SK-N-SH (cell line): Measurements from ENCODE around the gene ARID2. TPM values are rescaled to one million over a fixed set of nuclear protein-coding genes. Genes with fewer than 3 reads are reported as not detected.

Source experiments
- CTCF ChIA-PET: fragments of 300-600, 350-600 bp; formaldehyde crosslinking; extraction: SDS; loops from one replicate; lab custom pipeline; 2021; lab: Yijun Ruan, JAX
- POLR2A ChIA-PET: fragments of 350-600 bp; sonication (Branson Sonifier 250); formaldehyde crosslinking; extraction: SDS; loops from one replicate; lab custom pipeline; 2020; ENCODE audit warnings: antibody characterized with exemption, inconsistent platforms; lab: Yijun Ruan, JAX
- DNase-seq: peaks from one replicate; pipeline ENCODE4 v3.0.0; 2012
- H2AFZ ChIP-seq: fragments of 200-600 bp; sonication (generic); 2 replicates; pipeline ENCODE4 v1.8.1; 2016; ENCODE audit warnings: antibody characterized with exemption, mild to moderate bottlenecking, low read depth
- H3F3A ChIP-seq: fragments of 200-600 bp; sonication (generic); replicated peaks from 2 replicates; pipeline ENCODE3; 2016; ENCODE audit warnings: antibody characterized with exemption, mild to moderate bottlenecking; ENCODE audit not compliant: insufficient read depth
- H3K27ac ChIP-seq, 2 experiments: fragments of 200-500 bp in 1 of 2; fragments of 200-600 bp in 1 of 2; sonication (Bioruptor generic) in 1 of 2; sonication (generic), shearing (Covaris generic) in 1 of 2; 2 replicates each; pipeline versions ENCODE4 v1.5.1 to v1.6.1; 2014 to 2016; ENCODE audit warnings: low read depth in 2 of 2, inconsistent platforms in 1 of 2, low read length in 1 of 2, mild to moderate bottlenecking in 1 of 2, mixed read lengths in 1 of 2
- H3K27me3 ChIP-seq: fragments of 200-600 bp; sonication (generic), shearing (Covaris generic); 2 replicates; pipeline ENCODE4 v1.6.1; 2016; ENCODE audit warnings: mixed run types; ENCODE audit not compliant: insufficient read depth
- H3K36me3 ChIP-seq, 2 experiments: fragments of 200-500 bp in 1 of 2; fragments of 200-600 bp in 1 of 2; sonication (Bioruptor generic) in 1 of 2; sonication (generic) in 1 of 2; replicated peaks in 1 of 2; 2 replicates each; pipeline versions ENCODE3 to v1.5.1; 2014 to 2016; ENCODE audit warnings: low read length in 1 of 2, mild to moderate bottlenecking in 1 of 2; ENCODE audit not compliant: insufficient read depth in 2 of 2, control insufficient read depth in 1 of 2
- H3K4me1 ChIP-seq, 2 experiments: fragments of 200-500 bp in 1 of 2; fragments of 200-600 bp in 1 of 2; sonication (Bioruptor generic) in 1 of 2; sonication (generic), shearing (Covaris generic) in 1 of 2; 2 replicates each; pipeline versions ENCODE4 v1.5.1 to v1.6.1; 2014 to 2016; ENCODE audit warnings: low read depth in 1 of 2, low read length in 1 of 2, mixed run types in 1 of 2; ENCODE audit not compliant: insufficient read depth in 2 of 2, control insufficient read depth in 1 of 2
- H3K4me2 ChIP-seq: fragments of 200-600 bp; sonication (generic), shearing (Covaris generic); 2 replicates; pipeline ENCODE4 v1.6.1; 2017; ENCODE audit warnings: mixed run types
- H3K4me3 ChIP-seq, 2 experiments: fragments of 200-500 bp in 1 of 2; fragments of 200-600 bp in 1 of 2; sonication (Bioruptor generic) in 1 of 2; sonication (generic), shearing (Covaris generic) in 1 of 2; 2 replicates each; pipeline versions ENCODE4 v1.5.1 to v1.8.1; 2014 to 2016; ENCODE audit warnings: low read depth in 2 of 2, inconsistent platforms in 1 of 2, low read length in 1 of 2, mild to moderate bottlenecking in 1 of 2, mixed read lengths in 1 of 2, moderate library complexity in 1 of 2
- H3K79me2 ChIP-seq: fragments of 200-600 bp; sonication (generic); 2 replicates; pipeline ENCODE4 v1.8.1; 2017; ENCODE audit warnings: mild to moderate bottlenecking; ENCODE audit not compliant: insufficient read depth
- H3K9ac ChIP-seq: fragments of 200-600 bp; sonication (generic); 2 replicates; pipeline ENCODE4 v1.6.1; 2017; ENCODE audit warnings: mixed run types
- H3K9me2 ChIP-seq: fragments of 200-600 bp; sonication (generic); 2 replicates; pipeline ENCODE4 v1.6.1; 2017; ENCODE audit warnings: mixed run types
- H3K9me3 ChIP-seq: fragments of 200-600 bp; sonication (generic); 2 replicates; pipeline ENCODE4 v1.6.1; 2017; ENCODE audit warnings: mixed run types, mild to moderate bottlenecking, moderate library complexity
- H4K20me1 ChIP-seq: fragments of 200-600 bp; sonication (generic); 2 replicates; pipeline ENCODE4 v1.6.1; 2017; ENCODE audit warnings: mild to moderate bottlenecking, mixed run types; ENCODE audit not compliant: insufficient read depth
- CHD2 ChIP-seq: fragments of 150-350 bp; IDR thresholded peaks from 2 replicates; pipeline ENCODE4 v1.6.1; 2018; ENCODE audit warnings: low read length; ENCODE audit not compliant: partially characterized antibody
- CTCF ChIP-seq: fragments of 200-600 bp; sonication (generic); IDR thresholded peaks from 2 replicates; pipeline ENCODE4 v1.6.1; 2017; ENCODE audit warnings: antibody characterized with exemption, mild to moderate bottlenecking, moderate library complexity
- ELF1 ChIP-seq: IDR thresholded peaks from 2 replicates; pipeline ENCODE4 v1.4.0; 2012
- FOSL2 ChIP-seq: IDR thresholded peaks from 2 replicates; pipeline ENCODE4 v1.4.0; 2012; ENCODE audit warnings: low read depth, mild to moderate bottlenecking, moderate library complexity, borderline replicate concordance
- FOXJ3 ChIP-seq: sonication (generic); formaldehyde crosslinking; IDR thresholded peaks from 2 replicates; pipeline ENCODE4 v1.5.1; 2020; ENCODE audit warnings: mild to moderate bottlenecking, missing genetic modification reagents
- GABPA ChIP-seq: IDR thresholded peaks from 2 replicates; pipeline ENCODE4 v1.4.0; 2012; ENCODE audit warnings: low read depth, mild to moderate bottlenecking
- MXI1 ChIP-seq: IDR thresholded peaks from 2 replicates; pipeline ENCODE4 v1.6.1; 2012; ENCODE audit warnings: mild to moderate bottlenecking, low read depth, low read length, improper control_type of control experiment
- NFIC ChIP-seq: IDR thresholded peaks from 2 replicates; pipeline ENCODE4 v1.4.0; 2012; ENCODE audit warnings: borderline replicate concordance
- NRF1 ChIP-seq: IDR thresholded peaks from 2 replicates; pipeline ENCODE4 v1.6.1; 2012; ENCODE audit warnings: low read depth, mild to moderate bottlenecking, low read length
- PBX3 ChIP-seq: IDR thresholded peaks from 2 replicates; pipeline ENCODE4; 2012
- POLR2AphosphoS5 ChIP-seq: IDR thresholded peaks from 2 replicates; pipeline ENCODE4 v1.6.1; 2012; ENCODE audit warnings: low read depth, low read length
- RAD21 ChIP-seq: IDR thresholded peaks from 2 replicates; pipeline ENCODE4 v1.6.1; 2012; ENCODE audit warnings: mild to moderate bottlenecking, low read length
- RCOR1 ChIP-seq: fragments of 150-350 bp; IDR thresholded peaks from 2 replicates; pipeline ENCODE4 v1.6.1; 2017; ENCODE audit warnings: antibody characterized with exemption, low read length
- RFX5 ChIP-seq: IDR thresholded peaks from 2 replicates; pipeline ENCODE4 v1.6.1; 2012; ENCODE audit warnings: mild to moderate bottlenecking, improper control_type of control experiment, low read length
- RXRA ChIP-seq: IDR thresholded peaks from 2 replicates; pipeline ENCODE4 v1.4.0; 2012; ENCODE audit warnings: low read depth, mild to moderate bottlenecking, borderline replicate concordance
- SIN3A ChIP-seq: IDR thresholded peaks from 2 replicates; pipeline ENCODE4 v1.6.1; 2012; ENCODE audit warnings: low read depth, mild to moderate bottlenecking, low read length, moderate library complexity, borderline replicate concordance
- SMC3 ChIP-seq: IDR thresholded peaks from 2 replicates; pipeline ENCODE4 v1.6.1; 2012; ENCODE audit warnings: low read depth, low read length, improper control_type of control experiment
- TAF1 ChIP-seq: IDR thresholded peaks from 2 replicates; pipeline ENCODE4 v1.6.1; 2012; ENCODE audit warnings: low read depth, mild to moderate bottlenecking, low read length, moderate library complexity, borderline replicate concordance
- TEAD4 ChIP-seq: IDR thresholded peaks from 2 replicates; pipeline ENCODE4 v1.4.0; 2012; ENCODE audit warnings: mild to moderate bottlenecking, borderline replicate concordance; ENCODE audit not compliant: insufficient read depth
- YY1 ChIP-seq: IDR thresholded peaks from 2 replicates; pipeline ENCODE4 v1.4.0; 2012; ENCODE audit warnings: low read depth, mild to moderate bottlenecking
- WGBS: methylation state at CpG from one replicate; pipeline ENCODE4 v1.1.6; 2017; ENCODE audit warnings: low lambda C conversion rate; 5-methylcytosine and 5-hydroxymethylcytosine counted together
- polyA plus RNA-seq, 3 experiments: library from polyadenylated mRNA; depleted of rRNA; stranded (reverse); fragments of >200 nt; gene quantifications; 2 replicates each; pipeline ENCODE4 v1.2.3, GENCODE V29; 2012
- TF ChIP-seq, protein P1 (sequence below): IDR thresholded peaks from 2 replicates; pipeline ENCODE4 v1.6.1; 2012; ENCODE audit warnings: mild to moderate bottlenecking, low read depth, low read length, moderate library complexity
- TF ChIP-seq, protein P2 (sequence below): fragments of 150-350 bp; IDR thresholded peaks from 2 replicates; pipeline ENCODE4 v1.6.1; 2016; ENCODE audit warnings: mild to moderate bottlenecking, low read depth, low read length
- TF ChIP-seq, protein P3 (sequence below): IDR thresholded peaks from 2 replicates; pipeline ENCODE4 v1.4.0; 2012; ENCODE audit warnings: low read depth
- TF ChIP-seq, protein P4 (sequence below): IDR thresholded peaks from 2 replicates; pipeline ENCODE4 v1.4.0; 2012; ENCODE audit warnings: low read depth, borderline replicate concordance

Gene ARID2
- polyA plus RNA-seq, 1 of the 3 experiments (the other 2 are of a cell fraction): 5.9 TPM

DNA sequence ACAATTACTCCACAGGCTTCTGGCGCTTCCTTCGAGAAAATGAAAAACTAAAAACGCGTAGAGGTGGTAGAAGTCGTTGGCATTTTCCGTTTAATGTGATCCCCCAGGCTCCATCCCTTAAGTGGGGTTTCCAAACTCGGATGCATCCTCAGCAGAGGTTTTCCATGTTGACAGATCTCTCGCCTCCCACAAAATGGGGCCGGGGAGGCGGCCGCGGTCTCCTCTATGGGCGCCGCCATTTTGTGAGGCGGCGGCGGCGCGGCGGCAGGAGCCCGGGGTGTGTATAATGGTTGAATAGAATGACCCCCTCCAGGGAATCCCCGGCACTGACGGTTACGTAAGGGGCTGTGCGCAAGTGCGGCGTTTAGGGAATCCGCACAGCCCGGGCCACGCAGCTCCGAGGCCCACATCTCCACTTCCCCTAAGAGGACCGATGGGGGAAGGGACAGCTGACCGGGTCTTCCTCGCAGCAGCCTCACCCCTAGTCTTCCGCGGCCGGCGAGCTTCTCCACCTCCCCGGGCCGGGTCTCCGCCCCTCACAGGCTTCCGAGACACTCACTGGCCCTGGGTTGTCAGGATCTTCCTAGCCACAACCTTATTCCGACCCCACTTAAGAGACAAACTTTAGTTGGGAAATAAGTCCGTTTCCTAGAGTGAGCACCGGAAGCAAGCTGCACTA is 2.1 kb upstream of the ARID2 start:
- POLR2A ChIA-PET: interaction anchor here (1.1 to 2.7 kb wide), 4 partner anchors 12 to 512 kb away, joined by 3 to 8 read pairs (median 4); partner anchors contain the start of gene ANO6
- TF ChIP-seq FOSL2: 0 out of 2 replicates have a peak, but pooled peaks have one; percentile 12
- peak; percentile 42; the same call in 1 of the 2 replicates for TF ChIP-seq GABPA
- peak; percentile 99 for TF ChIP-seq YY1
- TF ChIP-seq, protein P1, sequence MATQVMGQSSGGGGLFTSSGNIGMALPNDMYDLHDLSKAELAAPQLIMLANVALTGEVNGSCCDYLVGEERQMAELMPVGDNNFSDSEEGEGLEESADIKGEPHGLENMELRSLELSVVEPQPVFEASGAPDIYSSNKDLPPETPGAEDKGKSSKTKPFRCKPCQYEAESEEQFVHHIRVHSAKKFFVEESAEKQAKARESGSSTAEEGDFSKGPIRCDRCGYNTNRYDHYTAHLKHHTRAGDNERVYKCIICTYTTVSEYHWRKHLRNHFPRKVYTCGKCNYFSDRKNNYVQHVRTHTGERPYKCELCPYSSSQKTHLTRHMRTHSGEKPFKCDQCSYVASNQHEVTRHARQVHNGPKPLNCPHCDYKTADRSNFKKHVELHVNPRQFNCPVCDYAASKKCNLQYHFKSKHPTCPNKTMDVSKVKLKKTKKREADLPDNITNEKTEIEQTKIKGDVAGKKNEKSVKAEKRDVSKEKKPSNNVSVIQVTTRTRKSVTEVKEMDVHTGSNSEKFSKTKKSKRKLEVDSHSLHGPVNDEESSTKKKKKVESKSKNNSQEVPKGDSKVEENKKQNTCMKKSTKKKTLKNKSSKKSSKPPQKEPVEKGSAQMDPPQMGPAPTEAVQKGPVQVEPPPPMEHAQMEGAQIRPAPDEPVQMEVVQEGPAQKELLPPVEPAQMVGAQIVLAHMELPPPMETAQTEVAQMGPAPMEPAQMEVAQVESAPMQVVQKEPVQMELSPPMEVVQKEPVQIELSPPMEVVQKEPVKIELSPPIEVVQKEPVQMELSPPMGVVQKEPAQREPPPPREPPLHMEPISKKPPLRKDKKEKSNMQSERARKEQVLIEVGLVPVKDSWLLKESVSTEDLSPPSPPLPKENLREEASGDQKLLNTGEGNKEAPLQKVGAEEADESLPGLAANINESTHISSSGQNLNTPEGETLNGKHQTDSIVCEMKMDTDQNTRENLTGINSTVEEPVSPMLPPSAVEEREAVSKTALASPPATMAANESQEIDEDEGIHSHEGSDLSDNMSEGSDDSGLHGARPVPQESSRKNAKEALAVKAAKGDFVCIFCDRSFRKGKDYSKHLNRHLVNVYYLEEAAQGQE: peak; percentile 31; the same call in 1 of the 2 replicates
- TF ChIP-seq, protein P2, sequence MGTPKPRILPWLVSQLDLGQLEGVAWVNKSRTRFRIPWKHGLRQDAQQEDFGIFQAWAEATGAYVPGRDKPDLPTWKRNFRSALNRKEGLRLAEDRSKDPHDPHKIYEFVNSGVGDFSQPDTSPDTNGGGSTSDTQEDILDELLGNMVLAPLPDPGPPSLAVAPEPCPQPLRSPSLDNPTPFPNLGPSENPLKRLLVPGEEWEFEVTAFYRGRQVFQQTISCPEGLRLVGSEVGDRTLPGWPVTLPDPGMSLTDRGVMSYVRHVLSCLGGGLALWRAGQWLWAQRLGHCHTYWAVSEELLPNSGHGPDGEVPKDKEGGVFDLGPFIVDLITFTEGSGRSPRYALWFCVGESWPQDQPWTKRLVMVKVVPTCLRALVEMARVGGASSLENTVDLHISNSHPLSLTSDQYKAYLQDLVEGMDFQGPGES: peak; percentile 97
- peak; percentile 78; the same call in 1 of the 2 replicates for TF ChIP-seq RXRA
- no peak; the same call in 1 of the 2 replicates for TF ChIP-seq NFIC
- peak; percentile 83 for TF ChIP-seq TAF1
- TF ChIP-seq RAD21: no peak
- peak; percentile 98 for TF ChIP-seq TEAD4
- TF ChIP-seq CTCF: no peak
- no peak; the same call in 1 of the 2 replicates for TF ChIP-seq RCOR1
- TF ChIP-seq SMC3: peak; percentile 5; the same call in 1 of the 2 replicates
- TF ChIP-seq PBX3: peak; percentile 72
- TF ChIP-seq NRF1: peak; percentile 55
- peak; percentile 94 for TF ChIP-seq CHD2
- TF ChIP-seq, protein P3, sequence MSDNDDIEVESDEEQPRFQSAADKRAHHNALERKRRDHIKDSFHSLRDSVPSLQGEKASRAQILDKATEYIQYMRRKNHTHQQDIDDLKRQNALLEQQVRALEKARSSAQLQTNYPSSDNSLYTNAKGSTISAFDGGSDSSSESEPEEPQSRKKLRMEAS: peak; percentile 69; the same call in 1 of the 2 replicates
- peak; percentile 80 for TF ChIP-seq MXI1
- TF ChIP-seq, protein P4, sequence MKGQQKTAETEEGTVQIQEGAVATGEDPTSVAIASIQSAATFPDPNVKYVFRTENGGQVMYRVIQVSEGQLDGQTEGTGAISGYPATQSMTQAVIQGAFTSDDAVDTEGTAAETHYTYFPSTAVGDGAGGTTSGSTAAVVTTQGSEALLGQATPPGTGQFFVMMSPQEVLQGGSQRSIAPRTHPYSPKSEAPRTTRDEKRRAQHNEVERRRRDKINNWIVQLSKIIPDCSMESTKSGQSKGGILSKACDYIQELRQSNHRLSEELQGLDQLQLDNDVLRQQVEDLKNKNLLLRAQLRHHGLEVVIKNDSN: peak; percentile 44; the same call in 1 of the 2 replicates
- peak; percentile 78 for TF ChIP-seq POLR2AphosphoS5
- peak; percentile 64 for TF ChIP-seq ELF1
- TF ChIP-seq RFX5: no peak
- TF ChIP-seq SIN3A: peak; percentile 97
- TF ChIP-seq FOXJ3 (CRISPR knock-in tag): no peak

More for the DNA sequence above, 2.1 kb upstream of the ARID2 start:
- Histone ChIP-seq H2AFZ (peak overlapping the region; percentile 96), H3K27me3 (no peaks in the 10 kb centered on the region), H3K9me2 (no peaks in the 10 kb centered on the region), H3K9me3 (no peaks in the 10 kb centered on the region), H3K79me2 (peaks cover 59% of the 10 kb centered on the region), H3K4me1 (peaks cover 2 to 10% of the 10 kb centered on the region in 2 experiments; a peak in 3 of 4 replicates), H4K20me1 (peaks cover 11% of the 10 kb centered on the region), H3K27ac (peak overlapping the region; percentile 94 to 99), H3F3A (peaks cover 35% of the 10 kb centered on the region), H3K36me3 (peaks cover under 1 to 5% of the 10 kb centered on the region in 2 experiments), H3K4me2 (peak overlapping the region; percentile 86), H3K9ac (peak overlapping the region; percentile 97), H3K4me3 (peak overlapping the region; percentile 90 to 93)
- peak; percentile 91 for DNase-seq
- WGBS: under 1% methylated on average over 19 of the region's 45 CpGs
- CTCF ChIA-PET: interaction anchor here (0.9 to 9.2 kb wide), 15 partner anchors 10 to 557 kb away, joined by 3 to 70 read pairs (median 4); partner anchors contain the start of genes ANO6 and SCAF11
